ENCODE data around the gene OPTC.

The OPTC gene

GRCh38 chr1:203451836-203452784, 41.8 kb upstream of the OPTC start:
- no peak overlapping the region for H3K4me3 ChIP-seq (replicated peaks in 1 of 2; ENCODE audit: low read depth in 2 of 2, low read length in 2 of 2)
- DNase-seq (ENCODE audit: low read depth in 2 of 2) = no peak
- TF ChIP-seq CTCF (IDR thresholded peaks at IDR 0.05; ENCODE audit: low read depth, low read length) = no peak

DNA sequence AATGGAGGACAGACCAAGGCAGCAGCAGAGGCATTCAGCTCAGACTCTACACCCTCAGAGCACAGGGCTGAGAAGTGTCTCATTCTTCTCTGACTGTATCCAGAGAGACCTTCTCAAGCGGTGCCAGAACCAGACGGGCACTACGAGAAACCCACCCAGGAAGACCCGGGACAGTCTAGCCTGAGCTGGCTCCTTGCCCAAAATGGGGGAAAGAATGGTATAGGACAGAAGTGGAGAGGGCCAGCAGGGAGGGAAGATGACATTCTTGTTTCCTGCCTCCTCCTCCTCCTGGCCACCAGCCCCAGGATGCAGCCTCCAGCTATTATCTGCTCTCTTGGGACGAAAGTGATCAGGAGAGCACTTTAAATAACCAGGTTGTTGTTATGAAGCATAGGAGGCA, 40.9 kb upstream of the OPTC start:
- no peak for TF ChIP-seq CTCF (IDR thresholded peaks at IDR 0.05; ENCODE audit: low read depth, low read length)
- no peak for DNase-seq (ENCODE audit: low read depth in 2 of 2)
- no peak overlapping the region for H3K4me3 ChIP-seq (replicated peaks in 1 of 2; ENCODE audit: low read depth in 2 of 2, low read length in 2 of 2)

DNA sequence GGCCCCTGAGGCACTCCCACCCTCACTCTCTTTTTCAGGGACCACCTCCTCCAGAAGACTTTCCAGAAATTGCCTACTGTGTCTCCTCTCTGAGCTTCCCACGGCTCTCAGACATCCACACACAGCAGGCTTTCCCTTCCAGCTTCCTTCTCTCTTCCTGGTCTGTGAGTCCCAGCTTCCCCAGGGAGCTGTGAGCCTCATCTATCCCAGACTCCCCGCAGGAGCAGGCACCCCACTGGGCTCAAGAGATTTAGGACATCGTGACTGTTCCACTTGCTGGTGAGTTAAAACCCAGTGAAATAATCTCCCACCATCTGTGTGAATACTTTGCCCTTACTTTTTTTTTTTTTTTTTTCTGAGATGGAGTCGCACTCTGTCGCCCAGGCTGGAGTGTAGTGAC, 40.3 kb upstream of the OPTC start:
- H3K4me3 ChIP-seq (replicated peaks in 1 of 2; ENCODE audit: low read depth in 2 of 2, low read length in 2 of 2) = no peak overlapping the region
- no peak for DNase-seq (ENCODE audit: low read depth in 2 of 2)
- no peak for TF ChIP-seq CTCF (IDR thresholded peaks at IDR 0.05; ENCODE audit: low read depth, low read length)

GRCh38 chr1:203454986-203455471, 38.9 kb upstream of the OPTC start:
- no peak overlapping the region for H3K4me3 ChIP-seq (replicated peaks in 1 of 2; ENCODE audit: low read depth in 2 of 2, low read length in 2 of 2)
- no peak for TF ChIP-seq CTCF (IDR thresholded peaks at IDR 0.05; ENCODE audit: low read depth, low read length)
- DNase-seq (ENCODE audit: low read depth in 2 of 2) = no peak

GRCh38 chr1:203455706-203456105, 38.2 kb upstream of the OPTC start:
- no peak overlapping the region for H3K4me3 ChIP-seq (replicated peaks in 1 of 2; ENCODE audit: low read depth in 2 of 2, low read length in 2 of 2)
- DNase-seq (ENCODE audit: low read depth in 2 of 2) = no peak
- TF ChIP-seq CTCF (IDR thresholded peaks at IDR 0.05; ENCODE audit: low read depth, low read length) = no peak

DNA sequence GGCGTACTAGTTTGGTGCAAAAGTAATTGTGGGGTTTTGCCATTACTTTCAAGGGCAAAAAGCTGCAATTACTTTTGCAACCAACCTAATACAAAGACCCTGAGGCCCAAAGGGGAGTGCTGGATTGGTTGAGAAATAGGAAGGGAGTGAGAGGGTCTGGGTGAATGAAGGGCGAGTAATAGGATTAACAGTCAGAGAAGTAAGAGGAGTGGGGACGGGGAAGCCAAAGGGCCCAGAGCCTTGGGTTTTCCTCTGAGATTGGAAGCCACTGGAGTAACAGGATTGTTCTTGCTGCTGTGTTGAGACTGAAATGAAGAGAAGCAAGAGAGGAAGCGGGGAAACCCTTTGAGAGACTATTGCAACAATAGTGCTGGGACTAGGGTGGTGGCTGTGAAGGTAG, 37.4 kb upstream of the OPTC start:
- no peak for TF ChIP-seq CTCF (IDR thresholded peaks at IDR 0.05; ENCODE audit: low read depth, low read length)
- no peak for DNase-seq (ENCODE audit: low read depth in 2 of 2)
- no peak overlapping the region for H3K4me3 ChIP-seq (replicated peaks in 1 of 2; ENCODE audit: low read depth in 2 of 2, low read length in 2 of 2)

Data from cardiac fibroblast (primary cell).